Breast epithelium (tissue), 3 donors: ENCODE results near the gene CHD5.

ENCODE experiments used
- POLR2A ChIP-seq: fragments of 450-650 bp; IDR thresholded peaks from one replicate; pipeline ENCODE4 v1.6.1; 2016; ENCODE audit warnings: antibody characterized with exemption, mild to moderate bottlenecking, moderate library complexity
- POLR2AphosphoS5 ChIP-seq, 3 donors: sonication (generic); formaldehyde crosslinking; IDR thresholded peaks; one replicate each; pipeline ENCODE4 v1.6.1; 2017; ENCODE audit warnings: antibody characterized with exemption in 3 of 3
- TF ChIP-seq, protein P1 (sequence below), 3 donors: fragments of 450-650 bp; IDR thresholded peaks; one replicate each; pipeline ENCODE4 v1.5.1; 2016 to 2017; ENCODE audit warnings: antibody characterized with exemption in 3 of 3, mild to moderate bottlenecking in 3 of 3, moderate library complexity in 3 of 3

DNA sequence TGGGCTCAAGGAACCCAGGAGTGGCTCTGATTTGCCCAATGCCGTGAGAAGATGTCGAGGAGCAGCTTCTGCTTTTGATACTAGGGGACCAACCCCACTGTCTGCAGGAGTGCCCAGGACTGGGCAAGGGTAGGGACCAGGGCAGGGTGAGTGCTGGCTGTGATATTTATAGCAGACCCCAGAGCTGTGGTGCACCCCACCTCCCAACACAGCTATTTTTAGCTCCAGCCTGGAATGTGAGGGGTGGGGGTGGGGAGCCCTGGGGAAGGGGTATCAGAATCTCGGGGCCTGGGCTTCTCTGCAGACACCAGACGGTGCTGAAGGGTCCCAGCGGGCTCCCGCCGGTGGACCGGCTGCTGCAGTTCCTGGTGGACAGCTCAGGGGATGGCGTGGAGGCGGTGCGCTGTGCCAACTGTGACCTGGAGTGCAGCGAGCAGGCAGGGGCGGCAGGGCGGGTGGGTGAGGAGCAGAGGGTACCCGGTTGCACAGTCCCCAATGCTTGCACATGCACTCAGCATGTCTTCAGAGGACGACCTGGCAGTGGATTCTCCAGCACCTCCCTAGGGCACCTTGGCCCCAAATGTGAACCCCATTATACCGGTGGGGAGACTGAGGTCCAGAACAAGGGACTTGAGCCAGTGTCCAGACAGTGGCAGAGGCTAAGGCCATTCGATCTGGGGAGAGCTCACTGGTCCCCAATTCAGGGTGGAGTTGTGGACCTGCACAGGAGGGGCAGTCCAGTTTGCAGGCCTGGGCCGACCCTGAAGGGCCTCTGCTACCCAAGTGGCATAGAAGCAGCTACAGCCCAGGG lies 27.2 kb upstream of the CHD5 start:
- no peak for TF ChIP-seq POLR2A
- TF ChIP-seq, protein P1, sequence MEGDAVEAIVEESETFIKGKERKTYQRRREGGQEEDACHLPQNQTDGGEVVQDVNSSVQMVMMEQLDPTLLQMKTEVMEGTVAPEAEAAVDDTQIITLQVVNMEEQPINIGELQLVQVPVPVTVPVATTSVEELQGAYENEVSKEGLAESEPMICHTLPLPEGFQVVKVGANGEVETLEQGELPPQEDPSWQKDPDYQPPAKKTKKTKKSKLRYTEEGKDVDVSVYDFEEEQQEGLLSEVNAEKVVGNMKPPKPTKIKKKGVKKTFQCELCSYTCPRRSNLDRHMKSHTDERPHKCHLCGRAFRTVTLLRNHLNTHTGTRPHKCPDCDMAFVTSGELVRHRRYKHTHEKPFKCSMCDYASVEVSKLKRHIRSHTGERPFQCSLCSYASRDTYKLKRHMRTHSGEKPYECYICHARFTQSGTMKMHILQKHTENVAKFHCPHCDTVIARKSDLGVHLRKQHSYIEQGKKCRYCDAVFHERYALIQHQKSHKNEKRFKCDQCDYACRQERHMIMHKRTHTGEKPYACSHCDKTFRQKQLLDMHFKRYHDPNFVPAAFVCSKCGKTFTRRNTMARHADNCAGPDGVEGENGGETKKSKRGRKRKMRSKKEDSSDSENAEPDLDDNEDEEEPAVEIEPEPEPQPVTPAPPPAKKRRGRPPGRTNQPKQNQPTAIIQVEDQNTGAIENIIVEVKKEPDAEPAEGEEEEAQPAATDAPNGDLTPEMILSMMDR (IDR thresholded peaks at IDR 0.05) = no peak
- no peak for TF ChIP-seq POLR2AphosphoS5 (IDR thresholded peaks at IDR 0.05)
